Hepatocyte (in vitro differentiated cells): ENCODE data around the gene EPHA4. TPM values are rescaled to one million over a fixed set of nuclear protein-coding genes. Genes with fewer than 3 reads are reported as not detected.

Source experiments
- DNase-seq: peaks from one replicate; pipeline ENCODE4 v3.0.0-alpha.2; 2016; ENCODE audit warnings: low spot score
- H2AFZ ChIP-seq: fragments of 200-600 bp; sonication (generic); 2 replicates; pipeline ENCODE4 v1.6.0; 2016; ENCODE audit warnings: antibody characterized with exemption, mild to moderate bottlenecking
- H3K27ac ChIP-seq: fragments of 200-600 bp; sonication (generic); 2 replicates; pipeline ENCODE4 v1.5.1; 2016; ENCODE audit warnings: mild to moderate bottlenecking
- H3K27me3 ChIP-seq: fragments of 200-600 bp; sonication (generic); 2 replicates; pipeline ENCODE4 v1.6.1; 2016
- H3K36me3 ChIP-seq: fragments of 200-600 bp; sonication (generic); replicated peaks from 2 replicates; pipeline ENCODE4 v1.5.1; 2016; ENCODE audit warnings: low read depth; ENCODE audit not compliant: insufficient read depth
- H3K4me1 ChIP-seq: fragments of 200-600 bp; sonication (generic); 2 replicates; pipeline ENCODE4 v1.5.1; 2016; ENCODE audit warnings: mild to moderate bottlenecking, moderate library complexity; ENCODE audit not compliant: insufficient read depth
- H3K4me2 ChIP-seq: fragments of 200-600 bp; sonication (generic); 2 replicates; pipeline ENCODE4 v1.6.0; 2016
- H3K4me3 ChIP-seq: fragments of 200-600 bp; sonication (generic); 2 replicates; pipeline ENCODE4 v1.5.1; 2016; ENCODE audit warnings: mild to moderate bottlenecking
- H3K79me2 ChIP-seq: fragments of 200-600 bp; sonication (generic); 2 replicates; pipeline ENCODE4 v1.6.0; 2017; ENCODE audit warnings: mild to moderate bottlenecking
- H3K9me2 ChIP-seq: fragments of 200-600 bp; sonication (generic); replicated peaks from 2 replicates; pipeline ENCODE4 v1.6.0; 2017; ENCODE audit warnings: mild to moderate bottlenecking; ENCODE audit not compliant: insufficient read depth
- H3K9me3 ChIP-seq: fragments of 200-600 bp; sonication (generic); 2 replicates; pipeline ENCODE4 v1.5.1; 2016; ENCODE audit warnings: low read depth, mild to moderate bottlenecking
- H4K20me1 ChIP-seq: fragments of 200-600 bp; sonication (generic); 2 replicates; pipeline ENCODE4 v1.6.0; 2016; ENCODE audit warnings: mild to moderate bottlenecking; ENCODE audit not compliant: insufficient read depth, poor library complexity, severe bottlenecking
- EZH2 ChIP-seq: fragments of 200-600 bp; sonication (generic); IDR thresholded peaks from 2 replicates; pipeline ENCODE4 v1.6.1; 2016; ENCODE audit warnings: antibody characterized with exemption, mild to moderate bottlenecking, borderline replicate concordance
- EZH2phosphoT487 ChIP-seq: fragments of 200-600 bp; sonication (generic); IDR thresholded peaks from one replicate; pipeline ENCODE4 v1.6.1; 2018; ENCODE audit warnings: antibody characterized with exemption, mild to moderate bottlenecking, low read depth, moderate library complexity; ENCODE audit not compliant: unreplicated experiment, severe bottlenecking
- WGBS: methylation state at CpG from one replicate; pipeline ENCODE4 v1.1.6; 2016; ENCODE audit warnings: low lambda C conversion rate; ENCODE audit errors: missing lambda C conversion rate; 5-methylcytosine and 5-hydroxymethylcytosine counted together
- polyA plus RNA-seq: library from polyadenylated mRNA; unstranded; fragments of >200 nt; fragmentation: Nextera tagmentation; extraction: Ambion mirVana; gene quantifications from 2 replicates; pipeline ENCODE4 v1.2.1, GENCODE V29; 2016
- total RNA-seq: library from RNA; depleted of rRNA; stranded (reverse); fragments of >200 nt; gene quantifications from 2 replicates; pipeline ENCODE4 v1.2.3, GENCODE V29; 2014
- TF ChIP-seq, protein P1 (sequence below): fragments of 200-600 bp; sonication (generic); IDR thresholded peaks from 2 replicates; pipeline ENCODE4 v1.5.1; 2016; ENCODE audit warnings: antibody characterized with exemption, mild to moderate bottlenecking; ENCODE audit not compliant: poor library complexity

Gene EPHA4
- total and polyA plus RNA-seq, 2 experiments from 2014 or later = 7.8 to 36.8 TPM

GRCh38 chr2:221572821-221573429 is 821 bp upstream of the EPHA4 start:
- peak overlapping the region; percentile 92 for H3K27ac ChIP-seq
- 2% methylated on average over 40 of the region's 42 CpGs for WGBS
- no peaks in the 10 kb centered on the region for H3K36me3 ChIP-seq
- H4K20me1 ChIP-seq = no peaks in the 10 kb centered on the region
- H3K4me1 ChIP-seq = peaks cover 14% of the 10 kb centered on the region
- H2AFZ ChIP-seq = peak overlapping the region; percentile 90
- no peaks in the 10 kb centered on the region for H3K9me3 ChIP-seq
- peak overlapping the region; percentile 68 for H3K4me3 ChIP-seq
- DNase-seq = peak; percentile 63
- TF ChIP-seq, protein P1, sequence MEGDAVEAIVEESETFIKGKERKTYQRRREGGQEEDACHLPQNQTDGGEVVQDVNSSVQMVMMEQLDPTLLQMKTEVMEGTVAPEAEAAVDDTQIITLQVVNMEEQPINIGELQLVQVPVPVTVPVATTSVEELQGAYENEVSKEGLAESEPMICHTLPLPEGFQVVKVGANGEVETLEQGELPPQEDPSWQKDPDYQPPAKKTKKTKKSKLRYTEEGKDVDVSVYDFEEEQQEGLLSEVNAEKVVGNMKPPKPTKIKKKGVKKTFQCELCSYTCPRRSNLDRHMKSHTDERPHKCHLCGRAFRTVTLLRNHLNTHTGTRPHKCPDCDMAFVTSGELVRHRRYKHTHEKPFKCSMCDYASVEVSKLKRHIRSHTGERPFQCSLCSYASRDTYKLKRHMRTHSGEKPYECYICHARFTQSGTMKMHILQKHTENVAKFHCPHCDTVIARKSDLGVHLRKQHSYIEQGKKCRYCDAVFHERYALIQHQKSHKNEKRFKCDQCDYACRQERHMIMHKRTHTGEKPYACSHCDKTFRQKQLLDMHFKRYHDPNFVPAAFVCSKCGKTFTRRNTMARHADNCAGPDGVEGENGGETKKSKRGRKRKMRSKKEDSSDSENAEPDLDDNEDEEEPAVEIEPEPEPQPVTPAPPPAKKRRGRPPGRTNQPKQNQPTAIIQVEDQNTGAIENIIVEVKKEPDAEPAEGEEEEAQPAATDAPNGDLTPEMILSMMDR = no peak
- no peak for TF ChIP-seq EZH2
- TF ChIP-seq EZH2phosphoT487 = no peak
- H3K79me2 ChIP-seq = peaks cover 38% of the 10 kb centered on the region
- H3K9me2 ChIP-seq = no peaks in the 10 kb centered on the region
- H3K4me2 ChIP-seq = peak overlapping the region; percentile 99
- H3K27me3 ChIP-seq = peaks cover 16% of the 10 kb centered on the region

GRCh38 chr2:221571551-221572218 is 419 bp downstream of the EPHA4 start:
- Histone ChIP-seq H3K9me3 (no peaks in the 10 kb centered on the region), H3K9me2 (no peaks in the 10 kb centered on the region), H3K79me2 (peaks cover 47% of the 10 kb centered on the region), H2AFZ (peak overlapping the region; percentile 65), H3K4me2 (peak overlapping the region; percentile 99), H3K27ac (peak overlapping the region; percentile 70), H3K36me3 (no peaks in the 10 kb centered on the region), H4K20me1 (no peaks in the 10 kb centered on the region), H3K4me3 (peak overlapping the region; percentile 58), H3K4me1 (peaks cover 14% of the 10 kb centered on the region), H3K27me3 (peaks cover 17% of the 10 kb centered on the region)
- no peak for TF ChIP-seq EZH2phosphoT487
- no peak for TF ChIP-seq EZH2
- TF ChIP-seq, protein P1 = no peak
- WGBS = under 1% methylated on average over 55 of the region's 61 CpGs
- peak; percentile 46 for DNase-seq

DNA sequence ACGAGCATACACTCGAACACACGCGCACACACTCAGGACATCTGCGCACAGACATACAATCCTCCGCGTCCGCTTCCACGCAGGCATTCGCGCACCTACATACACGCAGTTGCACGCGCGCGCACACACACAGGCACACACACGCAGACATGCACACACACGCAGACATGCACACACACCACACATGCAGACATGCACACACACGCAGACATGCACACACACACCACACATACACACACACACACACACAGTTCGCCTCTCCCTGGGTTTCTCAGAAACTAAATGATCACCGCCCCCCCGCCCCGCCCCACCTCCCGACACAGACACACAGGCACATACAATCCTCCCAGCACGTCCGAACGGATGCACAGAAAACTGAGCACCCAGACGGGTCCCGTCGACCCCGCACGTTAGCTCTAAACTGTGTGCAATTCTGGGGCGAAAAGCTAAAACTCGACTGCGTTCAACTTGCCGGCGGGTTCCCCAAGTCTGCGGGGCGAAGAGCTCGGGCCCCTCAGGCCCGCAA is 1.0 kb downstream of the EPHA4 start:
- Histone ChIP-seq H3K4me2 (peak overlapping the region; percentile 99), H3K27ac (peak overlapping the region; percentile 70), H2AFZ (peak overlapping the region; percentile 65), H3K9me3 (no peaks in the 10 kb centered on the region), H3K36me3 (no peaks in the 10 kb centered on the region), H3K27me3 (peaks cover 17% of the 10 kb centered on the region), H4K20me1 (peaks cover 5% of the 10 kb centered on the region), H3K9me2 (no peaks in the 10 kb centered on the region), H3K79me2 (peaks cover 52% of the 10 kb centered on the region), H3K4me1 (peaks cover 13% of the 10 kb centered on the region), H3K4me3 (peak overlapping the region; percentile 58)
- TF ChIP-seq, protein P1 = no peak
- TF ChIP-seq EZH2phosphoT487 (no peak), EZH2 (no peak)
- DNase-seq = peak; percentile 9
- WGBS = 5% methylated on average over 35 of the region's 41 CpGs
